Measurements from ENCODE around the gene ALOX5.

Gene ALOX5

DNA sequence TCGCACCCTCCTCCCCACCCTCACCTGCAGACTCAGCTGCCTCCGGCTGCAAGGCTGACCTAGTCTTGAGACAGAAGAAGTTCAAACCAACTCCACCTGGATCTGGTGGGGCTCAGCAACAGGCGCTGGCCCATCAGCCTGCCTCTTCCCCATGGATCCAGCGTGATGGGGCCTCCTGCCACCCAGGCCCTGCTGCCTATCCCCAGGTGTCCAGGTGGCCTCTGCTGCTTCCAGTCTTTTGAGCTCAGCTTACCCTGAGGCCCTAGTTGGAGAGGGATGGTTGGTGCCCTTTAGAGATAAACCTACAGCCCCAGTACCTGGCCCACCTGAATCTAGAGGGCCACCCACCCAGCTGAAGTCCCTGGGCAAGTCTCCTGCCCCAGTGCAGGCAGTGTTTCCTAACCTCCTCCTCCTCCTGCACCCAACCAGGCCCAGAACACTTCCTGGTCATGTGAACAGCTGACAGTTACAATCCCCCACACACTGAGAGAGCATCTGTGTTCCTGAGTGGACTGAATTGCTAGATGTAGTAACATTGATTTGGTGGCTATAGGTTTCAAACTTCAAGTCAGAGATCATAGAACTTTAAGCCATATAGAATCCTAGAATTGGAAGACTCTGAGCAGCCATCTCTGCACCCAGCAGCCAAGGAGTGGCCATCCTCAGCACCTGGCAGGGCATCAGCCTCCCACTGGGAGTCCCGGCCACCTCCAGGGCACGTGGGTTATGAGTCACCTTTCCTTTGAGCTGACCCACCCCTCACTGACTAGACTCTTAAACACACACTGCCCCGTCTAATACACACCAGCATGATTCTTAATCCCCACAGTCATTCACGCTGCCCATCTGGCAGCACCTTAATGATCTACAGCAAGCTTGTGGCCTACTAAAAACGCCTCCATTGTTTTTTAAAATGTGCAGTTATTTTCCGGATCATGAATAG lies 51.9 kb downstream of the ALOX5 start:
- TF ChIP-seq, protein P1, sequence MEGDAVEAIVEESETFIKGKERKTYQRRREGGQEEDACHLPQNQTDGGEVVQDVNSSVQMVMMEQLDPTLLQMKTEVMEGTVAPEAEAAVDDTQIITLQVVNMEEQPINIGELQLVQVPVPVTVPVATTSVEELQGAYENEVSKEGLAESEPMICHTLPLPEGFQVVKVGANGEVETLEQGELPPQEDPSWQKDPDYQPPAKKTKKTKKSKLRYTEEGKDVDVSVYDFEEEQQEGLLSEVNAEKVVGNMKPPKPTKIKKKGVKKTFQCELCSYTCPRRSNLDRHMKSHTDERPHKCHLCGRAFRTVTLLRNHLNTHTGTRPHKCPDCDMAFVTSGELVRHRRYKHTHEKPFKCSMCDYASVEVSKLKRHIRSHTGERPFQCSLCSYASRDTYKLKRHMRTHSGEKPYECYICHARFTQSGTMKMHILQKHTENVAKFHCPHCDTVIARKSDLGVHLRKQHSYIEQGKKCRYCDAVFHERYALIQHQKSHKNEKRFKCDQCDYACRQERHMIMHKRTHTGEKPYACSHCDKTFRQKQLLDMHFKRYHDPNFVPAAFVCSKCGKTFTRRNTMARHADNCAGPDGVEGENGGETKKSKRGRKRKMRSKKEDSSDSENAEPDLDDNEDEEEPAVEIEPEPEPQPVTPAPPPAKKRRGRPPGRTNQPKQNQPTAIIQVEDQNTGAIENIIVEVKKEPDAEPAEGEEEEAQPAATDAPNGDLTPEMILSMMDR (IDR thresholded peaks at IDR 0.05): no peak
- Histone ChIP-seq H3K9me3 (ENCODE audit: control insufficient read depth, low read length) (no peaks in the 10 kb centered on the region), H3K4me2 (ENCODE audit: low read length) (no peak overlapping the region), H3K4me1 (no peaks in the 10 kb centered on the region), H2AFZ (no peak overlapping the region), H3K4me3 (ENCODE audit: low read depth, low read length) (no peak overlapping the region), H3K36me3 (ENCODE audit: control insufficient read depth, insufficient read depth, low read length) (no peaks in the 10 kb centered on the region), H3K27ac (no peak overlapping the region), H3K9ac (no peak overlapping the region), H3K27me3 (ENCODE audit: control insufficient read depth, insufficient read depth, low read length) (no peaks in the 10 kb centered on the region), H3K79me2 (no peaks in the 10 kb centered on the region)

DNA sequence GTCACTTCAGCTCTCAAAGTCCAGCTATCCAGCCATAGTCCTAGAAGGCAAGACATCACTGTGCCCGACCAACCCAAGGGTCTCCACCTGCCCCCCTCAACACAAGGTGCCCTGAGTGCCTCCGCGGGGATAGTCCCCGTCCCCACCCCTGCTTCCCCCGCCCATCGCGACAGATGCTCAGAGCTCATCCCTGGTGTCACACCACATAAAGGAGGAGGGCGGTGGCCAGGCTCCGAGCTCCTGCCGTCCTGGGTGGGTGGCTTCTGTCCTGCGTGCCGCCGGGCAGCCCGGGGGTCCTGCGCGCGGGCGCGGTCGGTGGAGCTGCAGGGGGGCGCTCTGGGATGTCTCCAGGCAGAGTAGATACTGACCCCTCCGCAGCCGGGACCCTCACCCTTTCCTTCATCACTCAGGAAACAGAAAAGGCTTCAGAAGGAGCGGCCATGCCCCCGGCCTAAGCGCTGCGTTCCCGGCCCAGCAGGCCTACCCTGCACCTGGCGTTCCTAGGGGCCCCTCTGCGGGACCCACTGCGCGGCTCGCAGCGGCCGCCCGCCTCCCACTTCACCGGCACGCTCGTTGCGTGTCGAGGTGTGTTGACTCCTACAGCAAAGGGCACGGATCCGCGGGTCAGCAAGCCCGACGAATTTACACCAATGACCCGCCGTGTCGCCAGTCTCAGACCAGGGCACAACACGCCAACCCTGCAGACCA lies 53.4 kb downstream of the ALOX5 start:
- no peaks in the 10 kb centered on the region for H3K4me1 ChIP-seq
- TF ChIP-seq, protein P1 (IDR thresholded peaks at IDR 0.05): no peak
- H3K4me3 ChIP-seq (ENCODE audit: low read depth, low read length): no peak overlapping the region
- H3K4me2 ChIP-seq (ENCODE audit: low read length): no peak overlapping the region
- no peaks in the 10 kb centered on the region for H3K79me2 ChIP-seq
- no peaks in the 10 kb centered on the region for H3K9me3 ChIP-seq (ENCODE audit: control insufficient read depth, low read length)
- no peak overlapping the region for H3K9ac ChIP-seq
- H3K27ac ChIP-seq: no peak overlapping the region
- H3K36me3 ChIP-seq (ENCODE audit: control insufficient read depth, insufficient read depth, low read length): no peaks in the 10 kb centered on the region
- H2AFZ ChIP-seq: no peak overlapping the region
- no peaks in the 10 kb centered on the region for H3K27me3 ChIP-seq (ENCODE audit: control insufficient read depth, insufficient read depth, low read length)

DNA sequence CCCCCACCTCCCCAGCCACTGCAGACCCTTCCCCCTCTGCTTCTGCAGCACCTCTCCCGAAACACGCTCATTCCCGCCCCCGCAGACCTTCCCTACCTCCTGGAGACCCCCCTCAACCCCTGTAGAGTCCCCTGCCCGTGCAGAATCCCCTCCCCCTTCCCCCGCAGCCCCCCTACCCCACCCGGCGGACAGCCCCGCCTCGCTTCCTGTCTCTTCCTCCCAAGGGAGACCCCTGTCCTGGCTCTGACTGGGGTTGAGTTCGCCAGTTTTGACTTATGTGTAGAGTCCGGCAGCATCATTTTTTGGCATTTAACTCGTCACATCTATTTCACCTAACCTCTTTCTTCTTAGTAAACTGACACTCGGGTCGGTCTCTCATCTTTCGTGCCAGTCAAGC lies 54.0 kb downstream of the ALOX5 start:
- TF ChIP-seq, protein P1 (IDR thresholded peaks at IDR 0.05): no peak
- Histone ChIP-seq H3K27ac (no peak overlapping the region), H3K27me3 (ENCODE audit: control insufficient read depth, insufficient read depth, low read length) (no peaks in the 10 kb centered on the region), H3K9me3 (ENCODE audit: control insufficient read depth, low read length) (no peaks in the 10 kb centered on the region), H3K79me2 (no peaks in the 10 kb centered on the region), H3K4me1 (no peaks in the 10 kb centered on the region), H3K4me2 (ENCODE audit: low read length) (no peak overlapping the region), H3K9ac (no peak overlapping the region), H3K4me3 (ENCODE audit: low read depth, low read length) (no peak overlapping the region), H3K36me3 (ENCODE audit: control insufficient read depth, insufficient read depth, low read length) (no peaks in the 10 kb centered on the region), H2AFZ (no peak overlapping the region)

DNA sequence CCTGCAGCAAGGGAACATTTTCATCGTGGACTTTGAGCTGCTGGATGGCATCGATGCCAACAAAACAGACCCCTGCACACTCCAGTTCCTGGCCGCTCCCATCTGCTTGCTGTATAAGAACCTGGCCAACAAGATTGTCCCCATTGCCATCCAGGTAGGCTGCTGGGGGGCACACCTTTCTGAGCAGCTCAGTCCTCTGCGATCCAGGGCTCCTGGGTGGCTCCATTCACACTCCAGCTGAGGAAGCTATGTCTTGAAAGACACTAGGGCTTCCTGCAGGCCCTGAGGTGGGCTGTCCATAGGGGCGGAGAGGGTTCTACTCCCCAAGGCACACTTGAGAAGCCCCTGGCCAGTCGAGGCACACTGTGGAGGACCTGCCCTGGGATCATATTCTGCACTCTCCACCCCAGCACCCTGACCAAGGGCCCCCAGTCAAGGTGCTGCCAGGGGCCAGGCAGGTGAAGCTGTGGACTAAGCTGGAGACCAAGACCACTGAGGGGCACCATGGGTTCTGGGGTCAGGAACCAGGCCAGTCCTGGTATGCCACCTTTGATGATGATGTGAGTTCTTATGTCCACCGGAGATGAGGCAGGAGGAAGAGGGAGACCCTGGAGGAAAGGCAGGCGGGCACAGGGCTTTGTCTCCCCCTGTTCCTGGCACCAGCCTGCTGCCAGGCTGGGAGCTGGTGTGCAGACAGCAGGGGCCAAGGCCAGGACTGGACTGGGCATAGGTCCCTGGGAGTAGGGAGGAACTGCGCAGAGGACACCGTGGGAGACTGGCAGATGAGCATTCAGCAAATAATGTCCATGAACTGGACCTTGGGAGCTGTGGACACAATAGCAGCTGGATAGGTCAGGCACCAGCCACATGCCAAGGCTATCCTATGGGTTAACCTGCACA lies 54.8 kb downstream of the ALOX5 start:
- no peak overlapping the region for H3K9ac ChIP-seq
- H3K36me3 ChIP-seq (ENCODE audit: control insufficient read depth, insufficient read depth, low read length): no peaks in the 10 kb centered on the region
- no peak overlapping the region for H3K4me2 ChIP-seq (ENCODE audit: low read length)
- H3K27me3 ChIP-seq (ENCODE audit: control insufficient read depth, insufficient read depth, low read length): no peaks in the 10 kb centered on the region
- no peak overlapping the region for H3K4me3 ChIP-seq (ENCODE audit: low read depth, low read length)
- no peak overlapping the region for H2AFZ ChIP-seq
- no peak overlapping the region for H3K27ac ChIP-seq
- no peaks in the 10 kb centered on the region for H3K9me3 ChIP-seq (ENCODE audit: control insufficient read depth, low read length)
- H3K4me1 ChIP-seq: no peaks in the 10 kb centered on the region
- H3K79me2 ChIP-seq: no peaks in the 10 kb centered on the region
- TF ChIP-seq, protein P1 (IDR thresholded peaks at IDR 0.05): no peak
